Measurements from ENCODE around the gene WDR5. TPM values are rescaled to one million over a fixed set of nuclear protein-coding genes. Genes with fewer than 3 reads are reported as not detected.

The WDR5 gene
- total and polyA plus RNA-seq, 3 donors from 2014 or later = 52.4 to 91.4 (median 54.9) TPM

DNA sequence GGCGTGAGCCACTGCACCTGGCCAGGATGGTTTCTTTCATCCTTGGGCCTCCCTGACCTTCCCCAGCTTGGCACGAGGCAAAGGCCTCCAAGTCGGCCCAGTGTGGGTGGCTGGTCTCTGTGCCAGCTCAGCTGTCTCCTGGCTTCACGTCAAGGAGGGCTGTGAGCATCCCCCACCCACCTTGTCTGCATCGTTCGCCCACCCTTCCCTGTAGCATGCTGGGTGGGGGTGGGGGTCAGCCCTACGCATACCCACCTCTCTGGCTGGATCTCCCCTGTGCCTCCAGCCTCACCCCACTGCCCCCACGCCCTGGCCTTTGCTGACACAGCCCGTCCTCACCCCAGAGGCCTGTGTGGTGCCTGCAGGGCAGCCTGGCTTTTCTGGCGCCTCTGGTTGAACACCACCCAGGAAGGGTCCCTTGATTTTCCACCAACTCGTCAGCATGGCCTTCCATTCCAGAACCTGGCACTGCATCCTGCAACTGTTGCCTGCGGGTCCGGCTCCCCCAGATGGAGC is 8.8 kb upstream of the WDR5 start:
- H3K27ac ChIP-seq = no peak overlapping the region
- no peaks in the 10 kb centered on the region for H3K36me3 ChIP-seq (ENCODE audit: low read depth, missing control alignments)
- H3K4me1 ChIP-seq = peaks cover 8% of the 10 kb centered on the region
- no peaks in the 10 kb centered on the region for H3K9me3 ChIP-seq
- H3K27me3 ChIP-seq = no peaks in the 10 kb centered on the region
- intact Hi-C loops (cut with DNase I; ENCODE audit: low total_unique reads) = no loop called here
- H3K4me3 ChIP-seq = no peak overlapping the region
- WGBS, 2 donors = 77 to 90% methylated on average over 8 to 13 of the region's 13 CpGs
- no peak for DNase-seq
- TF ChIP-seq, protein P1, sequence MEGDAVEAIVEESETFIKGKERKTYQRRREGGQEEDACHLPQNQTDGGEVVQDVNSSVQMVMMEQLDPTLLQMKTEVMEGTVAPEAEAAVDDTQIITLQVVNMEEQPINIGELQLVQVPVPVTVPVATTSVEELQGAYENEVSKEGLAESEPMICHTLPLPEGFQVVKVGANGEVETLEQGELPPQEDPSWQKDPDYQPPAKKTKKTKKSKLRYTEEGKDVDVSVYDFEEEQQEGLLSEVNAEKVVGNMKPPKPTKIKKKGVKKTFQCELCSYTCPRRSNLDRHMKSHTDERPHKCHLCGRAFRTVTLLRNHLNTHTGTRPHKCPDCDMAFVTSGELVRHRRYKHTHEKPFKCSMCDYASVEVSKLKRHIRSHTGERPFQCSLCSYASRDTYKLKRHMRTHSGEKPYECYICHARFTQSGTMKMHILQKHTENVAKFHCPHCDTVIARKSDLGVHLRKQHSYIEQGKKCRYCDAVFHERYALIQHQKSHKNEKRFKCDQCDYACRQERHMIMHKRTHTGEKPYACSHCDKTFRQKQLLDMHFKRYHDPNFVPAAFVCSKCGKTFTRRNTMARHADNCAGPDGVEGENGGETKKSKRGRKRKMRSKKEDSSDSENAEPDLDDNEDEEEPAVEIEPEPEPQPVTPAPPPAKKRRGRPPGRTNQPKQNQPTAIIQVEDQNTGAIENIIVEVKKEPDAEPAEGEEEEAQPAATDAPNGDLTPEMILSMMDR (IDR thresholded peaks at IDR 0.05) = no peak
- TF ChIP-seq POLR2A (IDR thresholded peaks at IDR 0.05) = no peak

DNA sequence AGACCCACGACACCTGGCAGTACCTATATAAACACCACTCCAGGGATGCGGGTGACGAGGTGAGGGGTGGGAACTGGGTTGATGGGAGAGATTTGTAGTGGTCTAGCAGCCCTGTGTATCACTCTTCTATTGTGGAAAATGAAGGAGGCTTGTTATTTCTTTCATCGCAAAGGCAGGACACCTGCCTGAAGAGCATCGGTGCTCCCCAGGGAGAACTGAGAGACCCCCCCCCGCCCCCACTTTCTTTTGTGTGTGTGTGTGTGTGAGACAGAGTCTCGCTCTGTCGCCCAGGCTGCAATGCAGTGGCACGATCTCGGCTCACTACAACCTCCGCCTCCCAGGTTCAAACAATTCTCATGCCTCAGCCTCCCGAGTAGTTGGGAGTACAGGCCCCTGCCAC is 8.3 kb upstream of the WDR5 start:
- no peaks in the 10 kb centered on the region for H3K9me3 ChIP-seq
- DNase-seq = no peak
- TF ChIP-seq, protein P1 (IDR thresholded peaks at IDR 0.05) = no peak
- TF ChIP-seq POLR2A (IDR thresholded peaks at IDR 0.05) = no peak
- no peaks in the 10 kb centered on the region for H3K27me3 ChIP-seq
- peaks cover 8% of the 10 kb centered on the region for H3K4me1 ChIP-seq
- H3K36me3 ChIP-seq (ENCODE audit: low read depth, missing control alignments) = no peaks in the 10 kb centered on the region
- H3K27ac ChIP-seq = no peak overlapping the region
- no peak overlapping the region for H3K4me3 ChIP-seq
- 92 to 93% methylated on average over 11 to 12 of the region's 12 CpGs for WGBS, 2 donors
- intact Hi-C loops (cut with DNase I; ENCODE audit: low total_unique reads) = no loop called here

DNA sequence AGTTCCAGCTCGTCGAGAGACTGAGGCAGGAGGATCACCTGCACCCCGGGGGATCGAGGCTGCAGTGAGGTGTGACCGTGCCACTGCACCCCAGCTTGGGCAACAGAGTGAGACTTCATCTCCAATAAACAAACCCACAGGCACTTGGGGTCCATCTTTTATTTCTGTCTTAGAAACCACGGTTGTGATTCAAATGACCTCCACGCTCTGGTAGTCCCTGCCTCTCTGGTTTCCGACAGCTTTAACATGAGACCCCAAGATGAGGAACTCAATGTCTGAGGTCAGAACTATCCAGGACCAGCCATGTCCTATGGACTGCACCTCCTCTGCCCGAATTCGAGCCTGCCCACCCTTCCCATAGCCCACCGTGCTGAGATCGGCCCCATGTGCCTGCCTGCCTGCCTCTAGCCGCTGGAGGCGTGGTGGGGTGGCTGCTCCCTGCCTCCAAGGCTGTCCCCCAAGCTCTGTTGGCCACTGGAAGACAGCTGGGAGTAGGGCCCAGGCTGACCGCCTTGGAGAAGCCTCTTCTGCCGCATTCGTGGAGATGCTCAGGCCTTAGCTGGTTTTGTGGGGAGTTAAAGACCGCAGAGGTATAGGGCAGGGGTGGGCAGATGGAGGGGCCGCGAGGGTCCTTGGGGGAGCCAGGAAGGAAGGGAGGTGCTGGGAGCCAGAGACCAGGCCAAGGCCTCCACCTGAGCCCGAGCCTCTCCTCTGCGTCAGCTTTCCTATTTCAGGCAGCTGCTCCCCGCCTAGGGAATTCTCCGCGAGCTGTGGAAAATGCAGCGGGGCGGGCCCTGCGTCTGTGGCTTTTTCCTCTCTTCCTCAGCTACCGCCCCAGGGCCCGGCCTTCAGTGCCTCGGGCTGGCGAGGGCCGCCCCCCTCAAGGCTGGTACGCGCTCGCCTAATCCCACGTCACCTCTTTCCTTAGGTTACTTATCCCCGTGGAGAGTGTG is 6.9 kb upstream of the WDR5 start:
- Histone ChIP-seq H3K27ac (no peak overlapping the region), H3K4me3 (no peak overlapping the region), H3K4me1 (peaks cover 8% of the 10 kb centered on the region), H3K9me3 (no peaks in the 10 kb centered on the region), H3K36me3 (ENCODE audit: low read depth, missing control alignments) (no peaks in the 10 kb centered on the region), H3K27me3 (no peaks in the 10 kb centered on the region)
- TF ChIP-seq POLR2A (IDR thresholded peaks at IDR 0.05) = no peak
- TF ChIP-seq, protein P1 (IDR thresholded peaks at IDR 0.05) = no peak
- WGBS, 2 donors = 86 to 88% methylated on average over 33 to 38 of the region's 38 CpGs
- DNase-seq = no peak
- intact Hi-C loops (cut with DNase I; ENCODE audit: low total_unique reads) = no loop called here

DNA sequence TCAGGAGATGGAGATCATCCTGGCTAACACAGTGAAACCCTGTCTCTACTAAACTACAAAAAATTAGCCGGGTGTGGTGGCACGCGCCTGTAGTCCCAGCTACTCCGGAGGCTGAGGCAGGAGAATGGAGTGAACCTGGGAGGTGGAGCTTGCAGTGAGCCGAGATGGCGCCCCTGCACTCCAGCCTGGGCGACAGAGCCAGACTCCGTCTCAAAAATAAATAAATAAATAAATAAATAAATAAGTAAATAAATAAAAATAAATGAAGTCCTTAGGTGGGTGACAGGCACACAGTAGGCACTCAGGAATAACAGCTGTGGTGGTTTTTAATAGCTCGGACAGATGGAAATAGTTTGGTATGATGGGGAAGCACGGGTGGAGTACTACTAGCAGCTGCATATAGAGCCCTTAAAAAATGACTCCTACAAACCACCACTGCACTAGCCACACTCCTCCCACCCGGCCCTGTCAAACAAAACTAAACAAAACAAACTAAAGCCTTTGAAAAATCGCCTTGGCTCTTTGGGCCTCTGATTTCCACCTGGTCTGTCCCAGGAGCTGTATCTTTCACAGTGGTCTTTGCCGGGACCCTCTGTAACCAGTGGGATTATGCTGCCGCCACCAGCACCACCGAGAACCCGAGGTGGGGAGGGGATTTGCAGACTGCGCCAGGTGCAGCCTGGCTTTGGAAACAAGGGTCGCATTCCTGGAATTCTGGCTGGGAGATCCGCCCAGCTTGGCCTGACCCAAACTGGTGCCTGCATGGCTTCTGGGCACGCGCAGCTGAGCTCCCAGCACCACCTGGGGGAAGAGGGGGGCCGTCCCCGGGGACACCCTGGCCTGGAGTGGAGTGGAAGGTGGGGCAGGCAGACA is 5.1 kb upstream of the WDR5 start:
- WGBS, 2 donors = 51 to 70% methylated on average over 13 to 23 of the region's 23 CpGs
- intact Hi-C loops (cut with DNase I; ENCODE audit: low total_unique reads) = no loop called here
- no peaks in the 10 kb centered on the region for H3K27me3 ChIP-seq
- peaks cover 17% of the 10 kb centered on the region for H3K4me1 ChIP-seq
- no peak overlapping the region for H3K27ac ChIP-seq
- TF ChIP-seq, protein P1 (IDR thresholded peaks at IDR 0.05) = no peak
- no peak for TF ChIP-seq POLR2A (IDR thresholded peaks at IDR 0.05)
- no peaks in the 10 kb centered on the region for H3K9me3 ChIP-seq
- peak; percentile 41 for DNase-seq
- H3K4me3 ChIP-seq = no peak overlapping the region
- H3K36me3 ChIP-seq (ENCODE audit: low read depth, missing control alignments) = no peaks in the 10 kb centered on the region

Data from testis (tissue), 3 donors.